Transverse colon (tissue), 4 donors: ENCODE data around the gene MN1. TPM values are rescaled to one million over a fixed set of nuclear protein-coding genes. Genes with fewer than 3 reads are reported as not detected.
A peak's percentile ranks its signal among the peaks of the same experiment; 100 is the strongest.

ENCODE experiments used
- DNase-seq: peaks from one replicate; pipeline ENCODE4 v3.0.0-alpha.2; 2019
- H3K27ac ChIP-seq, 4 donors: fragments of 200-600 bp; sonication (generic); 2 replicates each; pipeline ENCODE4 v1.5.1; 2016 to 2018; ENCODE audit warnings: inconsistent platforms in 4 of 4
- H3K27me3 ChIP-seq: fragments of 200-600 bp; sonication (generic); 2 replicates; pipeline ENCODE4 v1.5.1; 2017; ENCODE audit warnings: inconsistent platforms
- H3K36me3 ChIP-seq, 4 donors: fragments of 200-600 bp; sonication (generic); 2 replicates each; pipeline ENCODE4 v1.5.1; 2017 to 2019; ENCODE audit warnings: inconsistent platforms in 4 of 4
- H3K4me1 ChIP-seq, 4 donors: fragments of 200-600 bp; sonication (generic); 2 replicates each; pipeline ENCODE4 v1.5.1; 2017 to 2020; ENCODE audit warnings: inconsistent platforms in 4 of 4
- H3K4me3 ChIP-seq, 4 donors: fragments of 200-600 bp; sonication (generic); 1 replicate in 1 of 4; 2 replicates in 3 of 4; pipeline versions ENCODE4 v1.5.1 to v1.6.1; 2017 to 2019; ENCODE audit warnings: inconsistent platforms in 4 of 4
- H3K9me3 ChIP-seq, 2 donors: fragments of 200-600 bp; sonication (generic); 2 replicates each; pipeline ENCODE4 v1.5.1; 2017 to 2019; ENCODE audit warnings: inconsistent platforms in 2 of 2
- EP300 ChIP-seq: sonication (generic); formaldehyde crosslinking; IDR thresholded peaks from one replicate; pipeline ENCODE4 v1.6.1; 2017; ENCODE audit warnings: antibody characterized with exemption, low read depth
- POLR2A ChIP-seq: fragments of 450-650 bp; IDR thresholded peaks from one replicate; pipeline ENCODE4 v1.6.1; 2016; ENCODE audit warnings: antibody characterized with exemption, mild to moderate bottlenecking, moderate library complexity
- POLR2AphosphoS5 ChIP-seq, 3 donors: sonication (generic); formaldehyde crosslinking; IDR thresholded peaks; one replicate each; pipeline ENCODE4 v1.6.1; 2016; ENCODE audit warnings: antibody characterized with exemption in 3 of 3
- WGBS, 2 donors: methylation state at CpG; one replicate each; pipeline ENCODE4 v1.1.5; 2018; ENCODE audit warnings: low coverage in 1 of 2; 5-methylcytosine and 5-hydroxymethylcytosine counted together
- in situ Hi-C, 4 donors: fragments of 200-750 bp; cut with MboI; loops; one replicate each; pipeline versions ENCODE4 v1.15.0 to v1.15.1; 2017; ENCODE audit warnings: low sequenced_read_pairs in 3 of 4, low pct_ligation_motif_present in 1 of 4, low pct_unique_long_range_greater_than_20kb in 1 of 4
- intact Hi-C: fragments of 100-400 bp; cut with DNase I; formaldehyde crosslinking; loops from one replicate; pipeline ENCODE4 v1.15.1; 2023; ENCODE audit warnings: low total_unique reads
- total RNA-seq, 4 donors: library from RNA; depleted of rRNA; stranded (reverse); fragments of >200 nt; gene quantifications; one replicate each; pipeline ENCODE4 v1.1.0, GENCODE V29; 2016
- TF ChIP-seq, protein P1 (sequence below), 5 experiments: fragments of 200-600 bp in 3 of 5; fragments of 450-650 bp in 2 of 5; sonication (generic) in 3 of 5; IDR thresholded peaks; 1 replicate in 2 of 5; 2 replicates in 3 of 5; pipeline ENCODE4 v1.5.1; 2016 to 2017; ENCODE audit warnings: antibody characterized with exemption in 5 of 5, inconsistent platforms in 3 of 5, mild to moderate bottlenecking in 2 of 5, moderate library complexity in 1 of 5

Gene MN1
- total RNA-seq, 4 donors from 2014 or later, result 1.1 to 4.2 (median 3.0) TPM

DNA sequence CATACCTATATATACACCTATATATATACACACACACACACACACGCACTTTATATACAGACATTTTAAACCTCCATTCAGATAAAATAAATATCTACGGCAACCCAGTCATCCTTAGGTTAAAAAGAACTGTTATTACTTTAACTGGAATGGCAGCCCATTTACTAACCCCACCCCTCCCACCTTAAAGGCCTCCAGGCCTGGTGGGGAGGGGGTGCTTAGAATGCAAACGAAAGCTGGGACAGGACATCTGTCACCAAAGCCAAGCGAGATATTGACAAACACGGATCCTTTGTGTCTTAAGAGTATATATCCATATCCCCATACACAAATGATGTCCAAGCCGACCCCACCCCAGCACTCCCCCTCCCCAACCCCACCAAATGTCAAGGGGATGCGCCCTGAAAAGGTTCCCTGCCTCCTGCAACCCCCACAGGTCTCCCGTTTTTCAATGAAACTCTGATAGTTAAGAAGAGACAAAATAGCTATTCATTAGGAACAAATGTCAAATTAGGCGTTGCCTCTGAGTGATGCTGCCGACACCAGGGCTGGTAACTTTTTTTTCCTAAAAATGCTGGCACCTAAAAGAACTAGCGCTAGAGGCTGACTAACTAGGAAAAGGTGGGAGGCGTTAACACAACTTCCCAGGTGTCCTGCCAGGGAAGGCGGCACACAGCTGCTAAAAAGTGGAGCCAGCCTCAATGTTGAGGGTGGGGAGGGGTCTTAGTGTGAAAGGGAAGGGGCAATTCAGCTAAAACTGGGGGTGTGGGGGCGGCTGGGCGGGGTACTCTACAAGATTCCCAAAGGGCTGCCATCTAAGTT, 5.6 kb downstream of the MN1 start:
- DNase-seq, result no peak
- H3K4me3 ChIP-seq, result no peak overlapping the region
- H3K9me3 ChIP-seq, result no peaks in the 10 kb centered on the region
- in situ Hi-C loops (no loop called here), intact Hi-C loops (loop anchor here (10.0 kb wide), 1 partner anchor 581 kb away; no protein-coding TSS in a partner anchor)
- no peak for TF ChIP-seq EP300
- TF ChIP-seq POLR2AphosphoS5 (IDR thresholded peaks at IDR 0.05), result no peak
- TF ChIP-seq, protein P1, sequence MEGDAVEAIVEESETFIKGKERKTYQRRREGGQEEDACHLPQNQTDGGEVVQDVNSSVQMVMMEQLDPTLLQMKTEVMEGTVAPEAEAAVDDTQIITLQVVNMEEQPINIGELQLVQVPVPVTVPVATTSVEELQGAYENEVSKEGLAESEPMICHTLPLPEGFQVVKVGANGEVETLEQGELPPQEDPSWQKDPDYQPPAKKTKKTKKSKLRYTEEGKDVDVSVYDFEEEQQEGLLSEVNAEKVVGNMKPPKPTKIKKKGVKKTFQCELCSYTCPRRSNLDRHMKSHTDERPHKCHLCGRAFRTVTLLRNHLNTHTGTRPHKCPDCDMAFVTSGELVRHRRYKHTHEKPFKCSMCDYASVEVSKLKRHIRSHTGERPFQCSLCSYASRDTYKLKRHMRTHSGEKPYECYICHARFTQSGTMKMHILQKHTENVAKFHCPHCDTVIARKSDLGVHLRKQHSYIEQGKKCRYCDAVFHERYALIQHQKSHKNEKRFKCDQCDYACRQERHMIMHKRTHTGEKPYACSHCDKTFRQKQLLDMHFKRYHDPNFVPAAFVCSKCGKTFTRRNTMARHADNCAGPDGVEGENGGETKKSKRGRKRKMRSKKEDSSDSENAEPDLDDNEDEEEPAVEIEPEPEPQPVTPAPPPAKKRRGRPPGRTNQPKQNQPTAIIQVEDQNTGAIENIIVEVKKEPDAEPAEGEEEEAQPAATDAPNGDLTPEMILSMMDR (IDR thresholded peaks at IDR 0.05), result no peak
- no peak for TF ChIP-seq POLR2A
- peak overlapping the region in 3 of 4 donors; percentile 32 to 85 (median 48) for H3K27ac ChIP-seq
- H3K4me1 ChIP-seq, result peaks cover 2 to 20% (median 15%) of the 10 kb centered on the region in 4 donors
- no peaks in the 10 kb centered on the region for H3K36me3 ChIP-seq
- peaks cover 46% of the 10 kb centered on the region for H3K27me3 ChIP-seq
- 49 to 54% methylated on average over 5 to 15 of the region's 15 CpGs for WGBS, 2 donors

DNA sequence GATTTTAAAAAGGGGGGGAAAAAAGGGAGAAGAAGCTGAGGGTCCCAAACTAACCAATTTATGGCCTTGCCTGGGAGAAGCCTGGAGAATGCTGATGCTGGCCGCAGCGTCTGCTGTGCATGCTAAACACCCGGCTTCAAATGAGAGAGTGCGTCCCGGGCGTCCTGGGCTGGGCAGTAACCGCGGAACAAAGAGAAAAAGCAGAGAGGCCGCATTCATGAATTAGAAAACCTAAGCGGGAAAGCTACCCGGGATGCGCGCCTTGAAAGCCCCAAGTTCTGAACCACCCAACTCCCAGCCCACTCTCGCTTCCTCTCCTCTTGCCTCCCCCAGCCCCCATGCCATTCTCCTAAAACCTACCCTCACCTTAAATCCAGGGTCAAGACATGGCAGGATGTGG, 6.5 kb downstream of the MN1 start:
- Histone ChIP-seq H3K9me3 (no peaks in the 10 kb centered on the region), H3K4me3 (no peak overlapping the region), H3K36me3 (no peaks in the 10 kb centered on the region), H3K27me3 (peaks cover 37% of the 10 kb centered on the region), H3K27ac (peak overlapping the region in 3 of 4 donors; percentile 32 to 85 (median 48)), H3K4me1 (peaks cover 0 to 11% (median 8%) of the 10 kb centered on the region in 4 donors)
- intact Hi-C loops, result loop anchor here (10.0 kb wide), 1 partner anchor 580 kb away; no protein-coding TSS in a partner anchor
- in situ Hi-C loops, result no loop called here
- WGBS, 2 donors, result 60 to 85% methylated on average over 12 to 14 of the region's 14 CpGs
- DNase-seq, result no peak
- TF ChIP-seq, protein P1 (IDR thresholded peaks at IDR 0.05), result no peak
- TF ChIP-seq EP300 (no peak), POLR2A (no peak), POLR2AphosphoS5 (IDR thresholded peaks at IDR 0.05) (no peak)

DNA sequence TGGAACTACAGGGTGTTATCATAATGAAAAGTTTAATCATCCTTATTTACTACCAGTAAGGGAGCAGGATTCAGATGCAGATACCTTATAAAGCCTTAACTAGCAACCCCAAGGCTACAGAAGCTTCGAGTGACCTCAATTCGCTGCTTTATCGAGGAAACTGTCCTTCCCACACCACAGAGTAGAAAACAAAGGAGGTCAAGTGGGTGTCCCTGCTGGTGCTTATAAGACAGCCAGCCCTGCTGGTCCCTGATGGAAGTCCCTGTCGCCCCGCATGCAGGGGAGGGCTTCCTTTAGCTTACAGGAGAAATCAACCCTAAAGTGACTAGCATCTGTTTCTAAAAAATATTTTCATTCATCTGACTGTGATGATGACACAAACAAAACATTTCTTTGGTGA, 7.3 kb downstream of the MN1 start:
- intact Hi-C loops, result loop anchor here (10.0 kb wide), 1 partner anchor 579 kb away; no protein-coding TSS in a partner anchor
- H3K4me1 ChIP-seq, result peaks cover 0 to 3% (median 1%) of the 10 kb centered on the region in 4 donors
- WGBS, 2 donors, result 68 to 87% methylated on average over 5 of the region's 5 CpGs
- in situ Hi-C loops, result no loop called here
- H3K4me3 ChIP-seq, result no peak overlapping the region
- H3K27ac ChIP-seq, result peak overlapping the region in 3 of 4 donors; percentile 32 to 85 (median 48)
- peaks cover 29% of the 10 kb centered on the region for H3K27me3 ChIP-seq
- DNase-seq, result no peak
- no peaks in the 10 kb centered on the region for H3K36me3 ChIP-seq
- TF ChIP-seq, protein P1 (IDR thresholded peaks at IDR 0.05), result no peak
- no peak for TF ChIP-seq POLR2AphosphoS5 (IDR thresholded peaks at IDR 0.05)
- no peak for TF ChIP-seq POLR2A
- no peak for TF ChIP-seq EP300
- no peaks in the 10 kb centered on the region for H3K9me3 ChIP-seq

DNA sequence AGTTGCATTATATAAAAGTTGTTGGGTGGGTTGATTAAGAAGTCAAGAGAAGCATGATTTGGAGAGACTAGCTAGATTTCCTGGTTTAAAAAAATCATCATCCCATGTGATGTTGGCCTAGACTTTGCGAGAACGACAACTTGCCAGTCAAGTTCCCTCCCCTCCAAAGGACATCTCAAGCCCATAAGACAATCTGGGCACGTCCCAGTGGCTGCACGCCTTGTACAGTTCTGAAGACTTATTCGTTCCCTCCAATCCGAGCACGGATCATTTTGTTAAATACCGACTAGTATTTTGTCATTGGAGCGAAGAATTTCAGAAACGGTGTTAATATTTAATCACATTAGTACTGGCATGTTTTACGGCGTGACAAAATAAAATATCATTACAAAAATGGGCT, 8.0 kb downstream of the MN1 start:
- Histone ChIP-seq H3K4me1 (no peaks in the 10 kb centered on the region), H3K4me3 (no peak overlapping the region), H3K9me3 (no peaks in the 10 kb centered on the region), H3K36me3 (no peaks in the 10 kb centered on the region), H3K27me3 (peaks cover 23% of the 10 kb centered on the region), H3K27ac (peak overlapping the region in 3 of 4 donors; percentile 32 to 85 (median 48))
- TF ChIP-seq, protein P1 (IDR thresholded peaks at IDR 0.05), result no peak
- WGBS, 2 donors, result 74 to 90% methylated on average over 7 to 12 of the region's 12 CpGs
- intact Hi-C loops (loop anchor here (10.0 kb wide), 1 partner anchor 579 kb away; no protein-coding TSS in a partner anchor), in situ Hi-C loops (no loop called here)
- no peak for DNase-seq
